ENCODE data around the gene TRANK1.
A peak's percentile ranks its signal among the peaks of the same experiment; 100 is the strongest.
"Not testable (repeated sequence)": the region's sequence is repeated elsewhere in the genome, so short reads cannot be mapped to it uniquely, and the experiment has no call there.

The TRANK1 gene

GRCh38 chr3:36891097-36891496 lies 53.8 kb downstream of the TRANK1 start:
- not testable (repeated sequence) for DNase-seq

GRCh38 chr3:36890261-36890660 lies 54.6 kb downstream of the TRANK1 start:
- no peak for DNase-seq

GRCh38 chr3:36881735-36882134 lies 63.1 kb downstream of the TRANK1 start:
- DNase-seq, result no peak

- not testable (repeated sequence) for DNase-seq
Measured at GRCh38 chr3:36879842-36880241, 65.0 kb downstream of the TRANK1 start.

GRCh38 chr3:36877930-36878685 lies 66.7 kb downstream of the TRANK1 start:
- no peak for DNase-seq

GRCh38 chr3:36876181-36876936 lies 68.5 kb downstream of the TRANK1 start:
- peak; percentile 40 to 54 (median 44) for DNase-seq

GRCh38 chr3:36875397-36875796 lies 69.5 kb downstream of the TRANK1 start:
- no peak for DNase-seq

GRCh38 chr3:36874424-36874823 lies 70.4 kb downstream of the TRANK1 start:
- no peak for DNase-seq

GRCh38 chr3:36871379-36872126 lies 73.3 kb downstream of the TRANK1 start:
- no peak for DNase-seq

- DNase-seq, result peak; percentile 71 to 80 (median 72)
Measured at GRCh38 chr3:36868614-36869436, 76.0 kb downstream of the TRANK1 start.

- no peak for DNase-seq
Measured at GRCh38 chr3:36867810-36868209, 77.0 kb downstream of the TRANK1 start.

- no peak for DNase-seq
Measured at GRCh38 chr3:36866368-36866767, 78.5 kb downstream of the TRANK1 start.

GRCh38 chr3:36864180-36865053 lies 80.4 kb downstream of the TRANK1 start:
- peak in 2 of 3 donors; percentile 2 to 14 for DNase-seq

GRCh38 chr3:36862076-36862755 lies 82.6 kb downstream of the TRANK1 start:
- DNase-seq, result no peak

GRCh38 chr3:36859494-36859893 lies 85.4 kb downstream of the TRANK1 start:
- no peak for DNase-seq

- no peak for DNase-seq
Measured at GRCh38 chr3:36852071-36852470, 92.8 kb downstream of the TRANK1 start.

GRCh38 chr3:36850743-36851142 lies 94.1 kb downstream of the TRANK1 start:
- DNase-seq, result no peak

- DNase-seq, result peak in 1 of 3 donors; percentile 4
Measured at GRCh38 chr3:36846406-36846805, 98.4 kb downstream of the TRANK1 start.

GRCh38 chr3:36843065-36844051 lies 101.5 kb downstream of the TRANK1 start:
- DNase-seq, result peak in 2 of 3 donors; percentile 11 to 57

- no peak for DNase-seq
Measured at GRCh38 chr3:36842275-36842674, 102.6 kb downstream of the TRANK1 start.
